Measurements from ENCODE around the gene RRP9.

Gene RRP9

GRCh38 chr3:51959651-51960050 lies 17.9 kb upstream of the RRP9 start:
- no peak overlapping the region for H3K4me2 ChIP-seq (ENCODE audit: low read length)
- no peaks in the 10 kb centered on the region for H3K4me1 ChIP-seq (ENCODE audit: control insufficient read depth, low read length)
- H3K27me3 ChIP-seq (ENCODE audit: control insufficient read depth, low read length), result peaks cover 12% of the 10 kb centered on the region
- TF ChIP-seq EZH2phosphoT487 (IDR thresholded peaks at IDR 0.05; ENCODE audit: borderline replicate concordance, low read length), result no peak
- TF ChIP-seq CTCF (IDR thresholded peaks at IDR 0.05; ENCODE audit: low read depth, low read length, poor library complexity, severe bottlenecking), result no peak
- no peaks in the 10 kb centered on the region for H3F3A ChIP-seq (ENCODE audit: control insufficient read depth, insufficient read depth)
- H3K36me3 ChIP-seq (ENCODE audit: control insufficient read depth, low read length), result no peaks in the 10 kb centered on the region
- H3K27ac ChIP-seq (ENCODE audit: low read depth, low read length), result no peak overlapping the region
- no peaks in the 10 kb centered on the region for H3K79me2 ChIP-seq (ENCODE audit: control insufficient read depth, low read length)
- H4K20me1 ChIP-seq (ENCODE audit: control insufficient read depth, insufficient read depth, low read depth, low read length), result no peaks in the 10 kb centered on the region
- H3K9me2 ChIP-seq (replicated peaks; ENCODE audit: control insufficient read depth, low read length), result no peaks in the 10 kb centered on the region
- H3K4me3 ChIP-seq (ENCODE audit: low read length), result no peak overlapping the region
- no peaks in the 10 kb centered on the region for H3K9me3 ChIP-seq (ENCODE audit: control insufficient read depth, insufficient read depth, low read length)

- Histone ChIP-seq H3K9me2 (replicated peaks; ENCODE audit: control insufficient read depth, low read length) (no peaks in the 10 kb centered on the region), H4K20me1 (ENCODE audit: control insufficient read depth, insufficient read depth, low read depth, low read length) (no peaks in the 10 kb centered on the region), H3K4me2 (ENCODE audit: low read length) (no peak overlapping the region), H3K4me1 (ENCODE audit: control insufficient read depth, low read length) (no peaks in the 10 kb centered on the region), H3K79me2 (ENCODE audit: control insufficient read depth, low read length) (no peaks in the 10 kb centered on the region), H3K36me3 (ENCODE audit: control insufficient read depth, low read length) (no peaks in the 10 kb centered on the region), H3K27ac (ENCODE audit: low read depth, low read length) (no peak overlapping the region), H3K4me3 (ENCODE audit: low read length) (no peak overlapping the region), H3K9me3 (ENCODE audit: control insufficient read depth, insufficient read depth, low read length) (no peaks in the 10 kb centered on the region), H3K27me3 (ENCODE audit: control insufficient read depth, low read length) (peaks cover 14% of the 10 kb centered on the region; the same call in 1 of the 2 replicates), H3F3A (ENCODE audit: control insufficient read depth, insufficient read depth) (no peaks in the 10 kb centered on the region)
- TF ChIP-seq EZH2phosphoT487 (IDR thresholded peaks at IDR 0.05; ENCODE audit: borderline replicate concordance, low read length) (no peak), CTCF (IDR thresholded peaks at IDR 0.05; ENCODE audit: low read depth, low read length, poor library complexity, severe bottlenecking) (no peak)
These were observed 17.2 kb upstream of the RRP9 start for GRCh38 chr3:51958603-51959521.

GRCh38 chr3:51957520-51958205 lies 16.0 kb upstream of the RRP9 start:
- TF ChIP-seq CTCF (IDR thresholded peaks at IDR 0.05; ENCODE audit: low read depth, low read length, poor library complexity, severe bottlenecking) (no peak), EZH2phosphoT487 (IDR thresholded peaks at IDR 0.05; ENCODE audit: borderline replicate concordance, low read length) (no peak)
- no peaks in the 10 kb centered on the region for H3K36me3 ChIP-seq (ENCODE audit: control insufficient read depth, low read length)
- H3K4me3 ChIP-seq (ENCODE audit: low read length), result no peak overlapping the region
- H3K9me2 ChIP-seq (replicated peaks; ENCODE audit: control insufficient read depth, low read length), result no peaks in the 10 kb centered on the region
- H3K4me1 ChIP-seq (ENCODE audit: control insufficient read depth, low read length), result no peaks in the 10 kb centered on the region
- H4K20me1 ChIP-seq (ENCODE audit: control insufficient read depth, insufficient read depth, low read depth, low read length), result no peaks in the 10 kb centered on the region
- no peaks in the 10 kb centered on the region for H3K9me3 ChIP-seq (ENCODE audit: control insufficient read depth, insufficient read depth, low read length)
- no peak overlapping the region for H3K27ac ChIP-seq (ENCODE audit: low read depth, low read length)
- no peak overlapping the region for H3K4me2 ChIP-seq (ENCODE audit: low read length)
- H3K27me3 ChIP-seq (ENCODE audit: control insufficient read depth, low read length), result peaks cover 12% of the 10 kb centered on the region; the same call in 1 of the 2 replicates
- H3F3A ChIP-seq (ENCODE audit: control insufficient read depth, insufficient read depth), result no peaks in the 10 kb centered on the region
- no peaks in the 10 kb centered on the region for H3K79me2 ChIP-seq (ENCODE audit: control insufficient read depth, low read length)
